Stimulated activated CD4-positive, alpha-beta T cell treated with anti-CD3 and anti-CD28 coated beads, Interleukin-1b, Interleukin-23, amount 100 ng/mL, for 24 hours (primary cell): ENCODE data around the gene ABI3.

Experiments
- DNase-seq, 4 experiments: peaks; one replicate each; pipeline ENCODE4 v3.0.0-alpha.2; 2020; ENCODE audit warnings: low read depth in 4 of 4, low spot score in 1 of 4

ABI3 gene

GRCh38 chr17:49224997-49225337 is 14.5 kb downstream of the ABI3 start:
- DNase-seq, result no peak

DNA sequence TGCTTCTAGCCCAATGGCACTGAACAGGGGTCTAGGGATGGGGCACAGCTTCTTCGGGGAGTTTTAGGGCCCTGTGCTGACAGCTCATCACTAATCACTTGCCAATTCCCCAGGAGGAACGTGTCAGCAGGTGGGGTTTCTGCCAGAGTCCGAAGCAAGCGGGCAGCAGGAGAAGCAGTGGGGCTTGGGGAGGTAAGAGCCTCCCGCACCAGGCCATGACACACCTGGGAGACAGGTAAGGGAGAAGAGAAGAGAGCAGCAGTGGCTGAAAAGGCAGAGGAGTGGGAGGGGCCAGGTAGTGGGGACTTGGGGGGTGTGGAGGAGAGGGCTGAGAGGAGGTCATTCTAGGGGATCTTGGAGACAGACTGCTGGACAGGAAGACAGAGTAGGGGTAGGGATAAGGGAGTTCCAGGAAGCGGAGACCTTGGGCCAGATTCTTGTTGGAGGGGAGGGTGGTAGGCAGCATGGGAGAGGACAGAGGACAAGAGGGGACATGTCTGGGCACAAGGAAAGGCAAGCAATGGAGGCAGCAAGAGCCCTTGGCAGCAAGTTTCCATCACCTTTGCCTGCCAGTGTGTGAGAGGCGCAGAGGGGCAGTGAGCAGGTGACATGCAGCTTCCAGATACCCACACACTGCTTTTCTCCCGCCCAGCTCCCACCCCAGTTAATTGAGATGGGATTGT is 15.2 kb downstream of the ABI3 start:
- no peak for DNase-seq

- DNase-seq, result no peak
Observed at GRCh38 chr17:49226771-49227435, 16.4 kb downstream of the ABI3 start.

- peak; percentile 67 to 71 (median 70) for DNase-seq
Observed at GRCh38 chr17:49227436-49228261, 17.1 kb downstream of the ABI3 start.

GRCh38 chr17:49229076-49229804 is 18.7 kb downstream of the ABI3 start:
- no peak for DNase-seq

GRCh38 chr17:49229805-49230600 is 19.5 kb downstream of the ABI3 start:
- DNase-seq, result no peak

- peak; percentile 62 to 82 (median 72) for DNase-seq
Observed at GRCh38 chr17:49230636-49231562, 20.4 kb downstream of the ABI3 start, which contains the start of gene PHOSPHO1. Gene PHOSPHO1, minus strand, starts transcription at chr17:49230787. Its CDS starts 4,096 bp downstream, at chr17:49226691.

DNA sequence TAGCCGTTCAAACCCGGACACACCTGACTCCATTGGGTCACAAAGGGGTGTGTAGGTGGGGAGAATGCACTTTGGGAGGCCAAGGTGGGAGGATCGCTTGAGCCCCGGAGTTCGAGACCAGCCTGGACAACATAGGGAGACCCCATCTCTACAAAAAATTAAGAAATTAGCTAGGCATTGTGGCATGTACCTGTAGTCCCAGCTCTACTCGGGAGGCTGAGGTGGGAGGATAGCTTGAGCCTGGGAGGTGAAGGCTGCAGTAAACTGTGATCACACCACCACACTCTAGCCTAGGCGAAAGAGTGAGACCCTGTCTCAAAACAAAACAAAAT is 21.0 kb downstream of the ABI3 start:
- DNase-seq, result no peak

GRCh38 chr17:49234509-49235080 is 24.1 kb downstream of the ABI3 start:
- no peak for DNase-seq

GRCh38 chr17:49235896-49236295 is 25.4 kb downstream of the ABI3 start:
- no peak for DNase-seq

DNA sequence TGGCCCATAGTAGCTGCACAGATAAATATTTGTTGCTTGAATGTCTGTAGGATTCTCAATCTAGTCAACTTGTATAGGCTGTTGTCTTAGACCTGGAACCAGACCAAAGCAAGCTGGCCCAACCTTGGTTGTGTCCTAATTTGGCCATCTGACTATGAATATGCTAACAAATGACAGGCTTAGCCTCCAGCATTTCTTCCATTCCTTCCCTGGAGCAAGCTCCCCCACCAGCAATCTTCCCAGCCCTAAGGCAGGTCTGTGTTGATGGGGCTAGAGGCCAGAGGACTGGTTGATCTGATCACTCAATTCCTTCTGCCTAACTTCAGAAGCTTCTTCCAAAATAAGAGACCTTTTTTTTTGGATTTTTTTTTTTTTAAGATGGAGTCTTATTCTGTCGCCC is 29.5 kb downstream of the ABI3 start:
- DNase-seq, result no peak

GRCh38 chr17:49240619-49241018 is 30.1 kb downstream of the ABI3 start:
- DNase-seq, result no peak

DNA sequence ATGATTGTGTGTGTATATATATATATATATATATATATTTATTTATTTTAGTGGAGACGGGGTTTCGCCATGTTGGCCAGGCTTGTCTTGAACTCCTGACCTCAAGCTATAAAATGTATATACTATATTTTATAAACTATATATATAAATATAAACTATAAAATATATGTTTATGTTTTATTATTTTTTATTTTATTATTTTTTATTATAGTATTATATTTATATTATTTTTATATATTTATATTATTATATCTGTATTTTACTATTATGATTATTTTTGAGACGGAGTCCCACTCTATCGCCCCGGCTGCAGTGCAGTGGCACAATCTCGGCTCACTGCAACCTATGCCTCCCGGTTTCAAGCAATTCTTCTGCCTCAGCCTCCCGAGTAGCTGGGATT is 30.5 kb downstream of the ABI3 start:
- no peak for DNase-seq

DNA sequence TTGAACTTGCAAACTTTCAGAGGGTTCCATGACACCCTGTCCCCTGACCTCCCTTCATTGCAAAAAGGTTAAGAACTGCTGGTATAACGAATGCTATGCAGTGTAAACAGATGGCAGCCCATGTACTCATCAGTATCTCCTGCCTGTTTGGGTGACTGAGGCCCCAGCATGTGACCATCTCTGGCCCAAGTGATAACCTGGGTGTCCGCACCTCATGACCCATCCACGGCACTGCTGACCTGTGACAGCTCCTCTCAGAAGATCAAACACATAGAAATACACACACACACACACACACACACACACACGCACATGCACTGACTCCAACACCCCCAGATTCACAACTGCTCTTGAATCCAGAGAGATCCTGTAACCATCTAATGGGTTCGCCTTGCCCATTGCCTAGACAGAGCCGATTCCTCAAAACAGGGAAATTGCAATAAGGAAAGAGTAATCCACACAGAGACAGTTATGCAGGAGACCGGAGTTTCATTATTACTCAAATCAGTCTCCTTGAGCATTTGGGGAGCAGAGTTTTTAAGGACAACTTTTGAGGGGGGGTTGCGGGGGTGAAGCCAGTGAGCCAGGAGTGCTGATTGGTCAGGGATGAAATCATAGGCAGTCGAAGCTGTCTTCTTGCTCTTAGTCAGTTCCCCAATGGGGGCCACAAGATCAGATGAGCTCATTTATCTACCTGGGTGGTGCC is 31.3 kb downstream of the ABI3 start:
- DNase-seq, result no peak

- DNase-seq, result no peak
Observed at GRCh38 chr17:49242813-49243212, 32.3 kb downstream of the ABI3 start.

DNA sequence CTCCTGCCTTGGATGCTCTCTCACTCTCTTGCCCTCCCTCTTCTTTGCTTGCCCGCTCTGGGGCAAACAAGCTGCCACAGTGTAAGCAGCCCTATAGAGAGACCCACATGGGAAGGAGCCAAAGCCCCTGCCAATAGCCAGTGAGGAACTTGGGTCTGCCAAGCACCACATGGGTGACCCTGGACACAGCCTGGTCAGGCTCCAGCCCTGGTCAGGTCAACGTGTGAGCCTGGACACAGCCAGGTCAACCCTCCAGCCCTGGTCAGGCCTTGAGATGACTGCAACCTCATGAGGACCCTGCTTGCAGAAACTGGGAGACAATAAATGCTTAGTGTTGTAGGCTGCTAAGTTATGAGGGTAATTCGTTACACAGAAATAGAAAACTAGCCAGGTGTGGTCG is 34.3 kb downstream of the ABI3 start:
- no peak for DNase-seq

DNA sequence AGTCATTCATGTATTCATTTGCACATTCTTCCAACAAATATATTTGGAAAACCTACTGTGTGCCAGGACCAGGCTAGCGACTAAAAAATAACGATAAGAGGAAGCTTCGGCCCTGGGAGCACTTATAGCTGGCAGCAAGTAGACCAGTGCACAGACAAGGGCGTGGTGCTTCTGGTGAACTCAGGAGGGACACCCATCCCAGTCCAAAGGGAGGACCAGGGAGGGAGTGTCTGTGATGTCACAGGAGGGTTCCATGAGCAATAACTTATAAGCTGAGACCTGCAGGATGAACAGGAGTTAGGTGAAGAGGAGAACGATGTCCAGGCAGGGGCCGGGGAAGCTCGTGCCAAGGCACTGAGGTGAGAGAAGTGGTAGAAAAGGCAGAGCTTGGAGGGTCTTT is 37.4 kb downstream of the ABI3 start:
- DNase-seq, result no peak

- DNase-seq, result no peak
Observed at GRCh38 chr17:49249292-49249794, 38.8 kb downstream of the ABI3 start.
